ENCODE results near the gene DMXL2. TPM values are rescaled to one million over a fixed set of nuclear protein-coding genes. Genes with fewer than 3 reads are reported as not detected.

DMXL2 gene
- 5.1 TPM for polyA plus RNA-seq (2012; ENCODE audit: insufficient read length, low read depth)

GRCh38 chr15:51622604-51623370, at the start of gene DMXL2:
DMXL2 (minus strand) TSS chr15:51622771; CDS start chr15:51622545, 226 bp downstream.
- TF ChIP-seq REST (IDR thresholded peaks at IDR 0.05; ENCODE audit: insufficient read depth in 1 of 2, low read depth in 2 of 2, low read length in 2 of 2) (no peak), POLR2AphosphoS5 (IDR thresholded peaks at IDR 0.05; ENCODE audit: low read depth, low read length) (peak; percentile 34; the same call in 1 of the 2 replicates), FOXP2 (optimal IDR thresholded peaks at IDR 0.05; ENCODE audit: borderline replicate concordance, extremely low read depth, extremely low read length, insufficient read depth) (peak; percentile 69)

- no peak for TF ChIP-seq TAF1 (IDR thresholded peaks at IDR 0.05; ENCODE audit: borderline replicate concordance, insufficient read depth, low read length)
- no peak for TF ChIP-seq POLR2AphosphoS5 (IDR thresholded peaks at IDR 0.05; ENCODE audit: low read depth, low read length)
- TF ChIP-seq REST (IDR thresholded peaks at IDR 0.05; ENCODE audit: insufficient read depth in 1 of 2, low read depth in 2 of 2, low read length in 2 of 2) = no peak
- TF ChIP-seq SIN3A (IDR thresholded peaks at IDR 0.05; ENCODE audit: borderline replicate concordance, insufficient read depth, low read length) = no peak
- TF ChIP-seq FOXP2 (optimal IDR thresholded peaks at IDR 0.05; ENCODE audit: borderline replicate concordance, extremely low read depth, extremely low read length, insufficient read depth) = no peak
Observed at GRCh38 chr15:51672155-51672687, 49.6 kb upstream of the DMXL2 start.

GRCh38 chr15:51669381-51669780, 46.8 kb upstream of the DMXL2 start:
- no peak for TF ChIP-seq REST (IDR thresholded peaks at IDR 0.05; ENCODE audit: insufficient read depth in 1 of 2, low read depth in 2 of 2, low read length in 2 of 2)
- no peak for TF ChIP-seq FOXP2 (optimal IDR thresholded peaks at IDR 0.05; ENCODE audit: borderline replicate concordance, extremely low read depth, extremely low read length, insufficient read depth)

GRCh38 chr15:51668446-51668845, 45.9 kb upstream of the DMXL2 start:
- TF ChIP-seq REST (IDR thresholded peaks at IDR 0.05; ENCODE audit: insufficient read depth in 1 of 2, low read depth in 2 of 2, low read length in 2 of 2) = no peak
- no peak for TF ChIP-seq FOXP2 (optimal IDR thresholded peaks at IDR 0.05; ENCODE audit: borderline replicate concordance, extremely low read depth, extremely low read length, insufficient read depth)
- TF ChIP-seq TAF1 (IDR thresholded peaks at IDR 0.05; ENCODE audit: borderline replicate concordance, insufficient read depth, low read length) = no peak
- TF ChIP-seq SIN3A (IDR thresholded peaks at IDR 0.05; ENCODE audit: borderline replicate concordance, insufficient read depth, low read length) = no peak
- no peak for TF ChIP-seq POLR2AphosphoS5 (IDR thresholded peaks at IDR 0.05; ENCODE audit: low read depth, low read length)
